ENCODE data around the gene IL17RC. TPM values are rescaled to one million over a fixed set of nuclear protein-coding genes. Genes with fewer than 3 reads are reported as not detected.

IL17RC gene
- total and polyA plus RNA-seq, 2 experiments from 2014 or later: 8.4 to 12.6 TPM

GRCh38 chr3:9886328-9886727, 30.6 kb upstream of the IL17RC start:
- Histone ChIP-seq H3K9me2 (ENCODE audit: insufficient read depth) (no peaks in the 10 kb centered on the region), H4K20me1 (replicated peaks; ENCODE audit: insufficient read depth) (no peaks in the 10 kb centered on the region), H3K27ac (ENCODE audit: low read depth) (no peak overlapping the region), H3K4me3 (no peak overlapping the region), H2AFZ (no peak overlapping the region), H3K36me3 (ENCODE audit: insufficient read depth) (no peaks in the 10 kb centered on the region), H3K79me2 (replicated peaks; ENCODE audit: insufficient read depth) (peaks cover 6% of the 10 kb centered on the region), H3F3A (replicated peaks; ENCODE audit: low read depth) (no peaks in the 10 kb centered on the region), H3K4me2 (no peak overlapping the region), H3K4me1 (ENCODE audit: insufficient read depth) (peaks cover 1% of the 10 kb centered on the region; the same call in 1 of the 2 replicates), H3K27me3 (ENCODE audit: insufficient read depth) (no peaks in the 10 kb centered on the region)
- H3K27me3 Mint-ChIP-seq (ENCODE audit: insufficient read depth, low read depth, poor library complexity): peaks cover 11% of the 10 kb centered on the region
- H3K36me3 Mint-ChIP-seq (ENCODE audit: low read depth): 0 out of 3 replicates have a peak, but pooled peaks cover 3% of the 10 kb centered on the region
- H3K4me3 Mint-ChIP-seq: no peak overlapping the region
- TF ChIP-seq ZNF114 (CRISPR knock-in tag; IDR thresholded peaks at IDR 0.05) (no peak), CREB1 (CRISPR knock-in tag; IDR thresholded peaks at IDR 0.05; ENCODE audit: low read depth) (no peak), ETS1 (IDR thresholded peaks at IDR 0.05) (no peak), REST (IDR thresholded peaks at IDR 0.05; ENCODE audit: unreplicated experiment) (no peak), NANOG (IDR thresholded peaks at IDR 0.05; ENCODE audit: borderline replicate concordance) (no peak), EZH2phosphoT487 (IDR thresholded peaks at IDR 0.05; ENCODE audit: unreplicated experiment) (no peak), ZNF462 (CRISPR knock-in tag; IDR thresholded peaks at IDR 0.05) (no peak), POLR2AphosphoS5 (IDR thresholded peaks at IDR 0.05; ENCODE audit: low read depth) (no peak), CTCF (conservative IDR thresholded peaks at IDR 0.05; ENCODE audit: low read depth in 2 of 2) (no peak), EZH2 (IDR thresholded peaks at IDR 0.05; ENCODE audit: low read depth, unreplicated experiment) (no peak), ZNF331 (CRISPR knock-in tag; IDR thresholded peaks at IDR 0.05; ENCODE audit: low read depth) (no peak), STAT1 (IDR thresholded peaks at IDR 0.05; ENCODE audit: unreplicated experiment) (no peak), JUNB (IDR thresholded peaks at IDR 0.05; ENCODE audit: unreplicated experiment) (no peak)
- H3K4me1 Mint-ChIP-seq: no peaks in the 10 kb centered on the region
- no peak for ATAC-seq
- DNase-seq (ENCODE audit: low spot score): no peak
- no peaks in the 10 kb centered on the region for H3K9me3 Mint-ChIP-seq
- no peak overlapping the region for H3K27ac Mint-ChIP-seq
